H1 (cell line): ENCODE data around the gene BCL2A1. TPM values are rescaled to one million over a fixed set of nuclear protein-coding genes. Genes with fewer than 3 reads are reported as not detected.
"Not testable (repeated sequence)": the region's sequence is repeated elsewhere in the genome, so short reads cannot be mapped to it uniquely, and the experiment has no call there.

ENCODE experiments used
- CTCF ChIA-PET: fragments of 300-600 bp; sonication (Branson Sonifier 250); formaldehyde crosslinking; loops from one replicate; lab custom pipeline; 2021; ENCODE audit not compliant: partially characterized antibody; lab: Charles Lee
- POLR2A ChIA-PET: fragments of 300-600 bp; sonication (Branson Sonifier 250); formaldehyde crosslinking; loops from one replicate; lab custom pipeline; 2021; ENCODE audit warnings: inconsistent platforms; ENCODE audit not compliant: partially characterized antibody; lab: Charles Lee
- DNase-seq, 2 experiments: peaks; one replicate each; pipeline versions ENCODE4 v3.0.0 to v3.0.0-alpha.2; 2010 to 2022; ENCODE audit warnings: low spot score in 2 of 2, low read depth in 1 of 2, mixed read lengths in 1 of 2
- FAIRE-seq: peaks from 2 replicates; lab custom pipeline; 2011; peaks lifted over from hg19 to GRCh38; lab: Jason Lieb, UNC
- H2AFZ ChIP-seq: 2 replicates; pipeline ENCODE4 v1.8.1; 2012; ENCODE audit warnings: low read length, inconsistent platforms
- H2AK5ac ChIP-seq: 2 replicates; pipeline ENCODE4 v1.6.1; 2013; ENCODE audit warnings: low read depth, low read length
- H2BK120ac ChIP-seq: replicated peaks from 2 replicates; pipeline ENCODE3; 2013; ENCODE audit warnings: low read depth, low read length, inconsistent platforms
- H2BK12ac ChIP-seq: 2 replicates; pipeline ENCODE4 v1.6.1; 2013; ENCODE audit warnings: low read depth, low read length
- H2BK15ac ChIP-seq: 2 replicates; pipeline ENCODE4 v1.6.1; 2013; ENCODE audit warnings: low read length
- H2BK20ac ChIP-seq: 2 replicates; pipeline ENCODE4 v1.6.1; 2013; ENCODE audit warnings: low read length
- H2BK5ac ChIP-seq: 2 replicates; pipeline ENCODE4 v1.6.1; 2013; ENCODE audit warnings: low read depth, low read length
- H3K14ac ChIP-seq: 2 replicates; pipeline ENCODE4 v1.6.1; 2013; ENCODE audit warnings: inconsistent platforms; ENCODE audit not compliant: insufficient read length
- H3K18ac ChIP-seq: 2 replicates; pipeline ENCODE4 v1.6.1; 2013; ENCODE audit warnings: low read length; ENCODE audit errors: extremely low read depth
- H3K23ac ChIP-seq: 2 replicates; pipeline ENCODE4 v1.6.1; 2013; ENCODE audit warnings: inconsistent platforms; ENCODE audit not compliant: insufficient read length
- H3K23me2 ChIP-seq: 2 replicates; pipeline ENCODE4 v1.6.1; 2013; ENCODE audit warnings: low read depth, low read length
- H3K27ac ChIP-seq: 2 replicates; pipeline ENCODE4 v1.6.1; 2011; ENCODE audit warnings: low read depth, low read length, inconsistent platforms
- H3K27me3 ChIP-seq, 4 experiments: replicated peaks in 1 of 4; 1 replicate in 1 of 4; 2 replicates in 3 of 4; pipeline versions ENCODE4 v1.6.1 to v1.8.1; 2011 to 2013; ENCODE audit warnings: low read length in 3 of 4, mild to moderate bottlenecking in 3 of 4, inconsistent platforms in 2 of 4, mixed read lengths in 2 of 4, moderate library complexity in 1 of 4; ENCODE audit not compliant: control insufficient read depth in 3 of 4, insufficient read depth in 3 of 4; ENCODE audit errors: extremely low read depth in 1 of 4
- H3K36me3 ChIP-seq, 4 experiments: 2 replicates each; pipeline versions ENCODE4 v1.6.1 to v1.8.1; 2011 to 2013; ENCODE audit warnings: mild to moderate bottlenecking in 4 of 4, low read length in 3 of 4, moderate library complexity in 2 of 4, control low read depth in 1 of 4, inconsistent platforms in 1 of 4; ENCODE audit not compliant: insufficient read depth in 4 of 4, control insufficient read depth in 2 of 4
- H3K4ac ChIP-seq: replicated peaks from 2 replicates; pipeline ENCODE3; 2013; ENCODE audit warnings: low read length, low read depth, mixed read lengths, inconsistent platforms; ENCODE audit not compliant: insufficient read length
- H3K4me1 ChIP-seq, 4 experiments: replicated peaks in 1 of 4; 1 replicate in 1 of 4; 2 replicates in 3 of 4; pipeline versions ENCODE4 v1.6.1 to v1.8.1; 2011 to 2013; ENCODE audit warnings: low read length in 3 of 4, inconsistent platforms in 2 of 4, mixed read lengths in 1 of 4; ENCODE audit not compliant: insufficient read depth in 4 of 4, control insufficient read depth in 3 of 4
- H3K4me2 ChIP-seq, 2 experiments: 2 replicates each; pipeline versions ENCODE4 v1.6.1 to v1.8.1; 2011 to 2013; ENCODE audit warnings: low read depth in 2 of 2, low read length in 2 of 2, control low read depth in 1 of 2, inconsistent platforms in 1 of 2, mild to moderate bottlenecking in 1 of 2; ENCODE audit not compliant: insufficient read depth in 1 of 2
- H3K4me3 ChIP-seq, 4 experiments: fragments of 200-600, 300-600 bp in 1 of 4; sonication (generic), shearing (Covaris generic), sonication (Bioruptor Twin) in 1 of 4; 2 replicates each; pipeline versions ENCODE4 v1.5.1 to v1.8.1; 2011 to 2016; ENCODE audit warnings: low read length in 4 of 4, low read depth in 3 of 4, control low read depth in 2 of 4, inconsistent platforms in 2 of 4, mild to moderate bottlenecking in 2 of 4, mixed read lengths in 1 of 4, moderate library complexity in 1 of 4; ENCODE audit not compliant: insufficient read depth in 2 of 4; ENCODE audit errors: extremely low read depth in 1 of 4
- H3K56ac ChIP-seq: replicated peaks from 2 replicates; pipeline ENCODE3; 2013; ENCODE audit warnings: low read depth, mild to moderate bottlenecking, mixed read lengths, low read length, inconsistent platforms; ENCODE audit not compliant: insufficient read length
- H3K79me1 ChIP-seq: 2 replicates; pipeline ENCODE4 v1.6.1; 2013; ENCODE audit warnings: low read depth, low read length, control low read depth
- H3K79me2 ChIP-seq, 2 experiments: 2 replicates each; pipeline versions ENCODE4 v1.6.1 to v1.8.1; 2012 to 2013; ENCODE audit warnings: low read length in 2 of 2, mild to moderate bottlenecking in 2 of 2, inconsistent platforms in 1 of 2; ENCODE audit not compliant: insufficient read depth in 2 of 2, control insufficient read depth in 1 of 2
- H3K9ac ChIP-seq, 4 experiments: replicated peaks in 1 of 4; 1 replicate in 1 of 4; 2 replicates in 3 of 4; pipeline versions ENCODE4 v1.6.1 to v1.8.1; 2011 to 2013; ENCODE audit warnings: low read depth in 3 of 4, low read length in 3 of 4, control low read depth in 2 of 4, mild to moderate bottlenecking in 2 of 4, moderate library complexity in 2 of 4, inconsistent platforms in 1 of 4; ENCODE audit errors: extremely low read depth in 1 of 4
- H3K9me3 ChIP-seq, 2 experiments: 2 replicates each; pipeline versions ENCODE4 v1.6.1 to v1.8.1; 2012 to 2013; ENCODE audit warnings: mild to moderate bottlenecking in 2 of 2, moderate library complexity in 2 of 2, control low read depth in 1 of 2, inconsistent platforms in 1 of 2, low read depth in 1 of 2, low read length in 1 of 2, mixed read lengths in 1 of 2; ENCODE audit not compliant: insufficient read depth in 2 of 2
- H4K20me1 ChIP-seq, 2 experiments: replicated peaks in 1 of 2; 2 replicates each; pipeline versions ENCODE3 to v1.8.1; 2011 to 2013; ENCODE audit warnings: inconsistent platforms in 2 of 2, low read length in 2 of 2, mild to moderate bottlenecking in 1 of 2; ENCODE audit not compliant: insufficient read depth in 2 of 2, control insufficient read depth in 1 of 2
- H4K5ac ChIP-seq: 2 replicates; pipeline ENCODE4 v1.6.1; 2013; ENCODE audit warnings: low read length, low read depth, mixed read lengths, inconsistent platforms; ENCODE audit not compliant: insufficient read length
- H4K8ac ChIP-seq: 2 replicates; pipeline ENCODE4 v1.8.0; 2013; ENCODE audit warnings: mild to moderate bottlenecking, moderate library complexity, low read length, inconsistent platforms; ENCODE audit not compliant: insufficient read depth; ENCODE audit errors: extremely low read depth
- H4K91ac ChIP-seq: replicated peaks from 2 replicates; pipeline ENCODE3; 2013; ENCODE audit warnings: low read length, mixed read lengths, inconsistent platforms; ENCODE audit not compliant: insufficient read length
- CTBP2 ChIP-seq: IDR thresholded peaks from 2 replicates; pipeline ENCODE4 v1.7.0; 2011; ENCODE audit warnings: borderline replicate concordance, mild to moderate bottlenecking, moderate library complexity, mixed read lengths, low read length; ENCODE audit not compliant: insufficient read depth, insufficient read length
- WGBS, 2 experiments: shearing (Covaris generic) in 1 of 2; methylation state at CpG; one replicate each; pipeline versions ENCODE4 v1.1.6 to v1.1.7; 2013 to 2015; ENCODE audit warnings: low lambda C conversion rate in 2 of 2, mixed read lengths in 2 of 2, inconsistent platforms in 1 of 2, low coverage in 1 of 2, missing lambda C conversion rate in 1 of 2; ENCODE audit not compliant: insufficient replicate concordance in 2 of 2, insufficient coverage in 1 of 2, insufficient read length in 1 of 2; ENCODE audit errors: extremely low coverage in 1 of 2, missing lambda C conversion rate in 1 of 2; 5-methylcytosine and 5-hydroxymethylcytosine counted together
- polyA plus RNA-seq, 7 experiments: library from polyadenylated mRNA; depleted of rRNA in 3 of 7; stranded (reverse) in 5 of 7; unstranded in 2 of 7; fragments of >200 nt in 5 of 7; fragments of 200-250 nt in 2 of 7; gene quantifications; 1 replicate in 5 of 7; 2 replicates in 1 of 7; 4 replicates in 1 of 7; pipeline versions ENCODE4 v1.2.1 to v1.2.3, GENCODE V29; 2011 to 2013; ENCODE audit warnings: missing spikeins in 2 of 7, mixed read lengths in 2 of 7
- total RNA-seq: library from RNA; stranded (reverse); fragmentation: NEBNext Ultra II Directional; extraction: Animal tissue kit (Norgen Biotek cat#: 25700); gene quantifications from 2 replicates; pipeline ENCODE4 v1.2.1, GENCODE V29; 2021

The BCL2A1 gene
- total and polyA plus RNA-seq, 2 of the 8 experiments (the other 6 are each of a cell fraction or from before 2014, with no cell fraction given) = not detected

GRCh38 chr15:80020731-80021130 lies 49.7 kb upstream of the BCL2A1 start:
- Histone ChIP-seq H3K9me3 (no peaks in the 10 kb centered on the region; a peak in 1 of 4 replicates), H3K79me2 (no peaks in the 10 kb centered on the region), H3K27me3 (no peaks in the 10 kb centered on the region), H3K9ac (no peak overlapping the region), H2BK5ac (no peak overlapping the region), H2BK15ac (no peak overlapping the region), H2BK120ac (no peak overlapping the region), H3K4me2 (no peak overlapping the region), H3K56ac (no peak overlapping the region), H4K8ac (no peak overlapping the region), H3K36me3 (no peaks in the 10 kb centered on the region), H3K4me1 (no peaks in the 10 kb centered on the region), H4K20me1 (no peaks in the 10 kb centered on the region), H3K4ac (no peak overlapping the region), H3K18ac (no peak overlapping the region), H3K14ac (no peak overlapping the region), H4K5ac (no peak overlapping the region), H3K79me1 (no peaks in the 10 kb centered on the region), H2AK5ac (no peak overlapping the region), H2AFZ (no peak overlapping the region), H2BK20ac (no peak overlapping the region), H3K23me2 (no peaks in the 10 kb centered on the region), H2BK12ac (no peak overlapping the region), H3K23ac (no peak overlapping the region)
- POLR2A ChIA-PET = no interaction called here
- DNase-seq (no peak), FAIRE-seq (no peak)
- CTCF ChIA-PET = interaction anchor here (1.5 kb wide), 1 partner anchor 69 kb away, joined by 3 read pairs; no protein-coding TSS in a partner anchor
- TF ChIP-seq CTBP2 = no peak
- TF ChIP-seq, all 59 proteins: peak for 0
- WGBS, 2 experiments = 89% methylated on average over 3 of the region's 3 CpGs; no CpG with 5 or more reads in 1 of the 2 experiments
- H4K91ac ChIP-seq = no peak overlapping the region
- H3K4me3 ChIP-seq = no peak overlapping the region
- no peak overlapping the region for H3K27ac ChIP-seq

GRCh38 chr15:80020149-80020548 lies 49.2 kb upstream of the BCL2A1 start:
- not testable (repeated sequence) for H3K23me2 ChIP-seq, H3K9ac ChIP-seq, H4K20me1 ChIP-seq, H2BK20ac ChIP-seq, H2AK5ac ChIP-seq, H3K4me1 ChIP-seq, H3K9me3 ChIP-seq, H3K27me3 ChIP-seq, H3K14ac ChIP-seq, H3K4ac ChIP-seq, H3K18ac ChIP-seq, FAIRE-seq, H3K56ac ChIP-seq, H3K23ac ChIP-seq, H2BK15ac ChIP-seq, H3K79me1 ChIP-seq, H4K8ac ChIP-seq, H4K5ac ChIP-seq, H2BK120ac ChIP-seq, H4K91ac ChIP-seq, DNase-seq, H2AFZ ChIP-seq, H3K36me3 ChIP-seq, H2BK12ac ChIP-seq, H3K4me2 ChIP-seq, H3K27ac ChIP-seq, H3K4me3 ChIP-seq, H3K79me2 ChIP-seq, H2BK5ac ChIP-seq
- ChIA-PET POLR2A (interaction anchor here (1.2 kb wide), 1 partner anchor 39 kb away, joined by 3 read pairs; the partner anchor contains the start of gene ZFAND6), CTCF (interaction anchor here (0.7 kb wide), 1 partner anchor 1031 kb away, joined by 4 read pairs; no protein-coding TSS in a partner anchor)
- WGBS, 2 experiments = 95% methylated on average over 6 of the region's 6 CpGs; no CpG with 5 or more reads in 1 of the 2 experiments
